Measurements from ENCODE around the gene CEP170B.

Gene CEP170B

DNA sequence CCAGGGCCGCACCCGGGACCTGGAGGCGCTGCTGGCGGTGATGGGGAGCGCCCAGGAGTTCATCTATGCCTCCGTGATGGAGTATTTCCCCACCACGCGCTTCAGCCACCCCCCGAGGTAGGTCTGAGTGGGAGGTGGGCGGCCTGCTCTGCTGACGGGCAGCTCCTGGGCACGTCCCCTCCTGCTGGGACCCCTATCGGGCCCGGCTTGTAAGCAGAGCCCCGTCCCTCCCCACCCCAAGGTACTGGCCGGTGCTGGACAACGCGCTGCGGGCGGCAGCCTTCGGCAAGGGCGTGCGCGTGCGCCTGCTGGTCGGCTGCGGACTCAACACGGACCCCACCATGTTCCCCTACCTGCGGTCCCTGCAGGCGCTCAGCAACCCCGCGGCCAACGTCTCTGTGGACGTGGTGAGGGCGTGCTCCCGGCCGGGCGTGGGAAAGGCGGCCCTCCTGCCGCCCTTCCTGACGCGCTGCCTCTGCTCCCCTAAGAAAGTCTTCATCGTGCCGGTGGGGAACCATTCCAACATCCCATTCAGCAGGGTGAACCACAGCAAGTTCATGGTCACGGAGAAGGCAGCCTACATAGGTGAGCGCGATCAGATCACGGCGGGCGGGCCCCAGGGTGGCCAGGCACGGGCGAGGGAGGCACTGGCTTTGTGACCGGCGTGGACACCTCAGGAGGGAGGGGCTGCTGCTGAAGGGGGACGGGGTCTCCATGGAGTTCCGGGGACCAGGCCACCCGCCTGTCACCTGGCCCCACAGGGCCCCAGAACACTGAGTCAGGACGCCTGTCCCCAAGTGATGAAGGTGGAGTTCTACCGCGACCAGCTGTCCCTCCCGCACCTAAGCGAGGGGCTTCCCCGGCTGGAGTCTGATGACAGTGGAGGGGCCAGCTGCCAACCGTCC is 67.0 kb downstream of the CEP170B start:
- TF ChIP-seq, protein P1, sequence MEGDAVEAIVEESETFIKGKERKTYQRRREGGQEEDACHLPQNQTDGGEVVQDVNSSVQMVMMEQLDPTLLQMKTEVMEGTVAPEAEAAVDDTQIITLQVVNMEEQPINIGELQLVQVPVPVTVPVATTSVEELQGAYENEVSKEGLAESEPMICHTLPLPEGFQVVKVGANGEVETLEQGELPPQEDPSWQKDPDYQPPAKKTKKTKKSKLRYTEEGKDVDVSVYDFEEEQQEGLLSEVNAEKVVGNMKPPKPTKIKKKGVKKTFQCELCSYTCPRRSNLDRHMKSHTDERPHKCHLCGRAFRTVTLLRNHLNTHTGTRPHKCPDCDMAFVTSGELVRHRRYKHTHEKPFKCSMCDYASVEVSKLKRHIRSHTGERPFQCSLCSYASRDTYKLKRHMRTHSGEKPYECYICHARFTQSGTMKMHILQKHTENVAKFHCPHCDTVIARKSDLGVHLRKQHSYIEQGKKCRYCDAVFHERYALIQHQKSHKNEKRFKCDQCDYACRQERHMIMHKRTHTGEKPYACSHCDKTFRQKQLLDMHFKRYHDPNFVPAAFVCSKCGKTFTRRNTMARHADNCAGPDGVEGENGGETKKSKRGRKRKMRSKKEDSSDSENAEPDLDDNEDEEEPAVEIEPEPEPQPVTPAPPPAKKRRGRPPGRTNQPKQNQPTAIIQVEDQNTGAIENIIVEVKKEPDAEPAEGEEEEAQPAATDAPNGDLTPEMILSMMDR (conservative IDR thresholded peaks at IDR 0.05): no peak
- no peak for TF ChIP-seq ZFX (IDR thresholded peaks at IDR 0.05)
- no peak overlapping the region for H3K27ac ChIP-seq

DNA sequence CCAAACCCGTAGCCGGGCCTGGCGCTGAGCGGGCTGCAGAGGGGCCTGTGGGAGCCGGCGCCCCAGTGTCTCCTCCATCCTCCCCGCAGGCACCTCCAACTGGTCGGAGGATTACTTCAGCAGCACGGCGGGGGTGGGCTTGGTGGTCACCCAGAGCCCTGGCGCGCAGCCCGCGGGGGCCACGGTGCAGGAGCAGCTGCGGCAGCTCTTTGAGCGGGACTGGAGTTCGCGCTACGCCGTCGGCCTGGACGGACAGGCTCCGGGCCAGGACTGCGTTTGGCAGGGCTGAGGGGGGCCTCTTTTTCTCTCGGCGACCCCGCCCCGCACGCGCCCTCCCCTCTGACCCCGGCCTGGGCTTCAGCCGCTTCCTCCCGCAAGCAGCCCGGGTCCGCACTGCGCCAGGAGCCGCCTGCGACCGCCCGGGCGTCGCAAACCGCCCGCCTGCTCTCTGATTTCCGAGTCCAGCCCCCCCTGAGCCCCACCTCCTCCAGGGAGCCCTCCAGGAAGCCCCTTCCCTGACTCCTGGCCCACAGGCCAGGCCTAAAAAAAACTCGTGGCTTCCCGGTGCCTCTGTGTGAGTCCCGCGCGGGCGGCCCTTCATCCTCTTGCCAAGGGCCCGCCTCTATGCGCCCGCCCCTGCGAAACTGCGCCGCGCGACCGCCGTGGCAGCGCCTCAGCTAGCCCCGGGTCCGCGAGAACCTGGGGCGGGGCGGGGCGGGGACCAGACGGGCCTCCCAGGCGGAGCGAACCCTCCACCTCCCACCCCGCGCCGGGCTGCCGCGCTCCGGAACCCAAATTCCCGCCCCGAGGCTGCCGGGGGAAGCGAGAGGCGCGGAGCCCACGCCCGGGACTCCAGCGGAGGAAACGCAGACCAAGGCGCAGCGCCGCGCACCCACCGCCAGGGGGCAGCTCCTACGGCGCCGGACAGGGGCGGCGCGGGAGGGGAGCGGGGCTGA is 67.9 kb downstream of the CEP170B start:
- TF ChIP-seq, protein P1 (conservative IDR thresholded peaks at IDR 0.05): peak; percentile 76
- TF ChIP-seq ZFX (IDR thresholded peaks at IDR 0.05): no peak
- peak overlapping the region; percentile 37 for H3K27ac ChIP-seq

DNA sequence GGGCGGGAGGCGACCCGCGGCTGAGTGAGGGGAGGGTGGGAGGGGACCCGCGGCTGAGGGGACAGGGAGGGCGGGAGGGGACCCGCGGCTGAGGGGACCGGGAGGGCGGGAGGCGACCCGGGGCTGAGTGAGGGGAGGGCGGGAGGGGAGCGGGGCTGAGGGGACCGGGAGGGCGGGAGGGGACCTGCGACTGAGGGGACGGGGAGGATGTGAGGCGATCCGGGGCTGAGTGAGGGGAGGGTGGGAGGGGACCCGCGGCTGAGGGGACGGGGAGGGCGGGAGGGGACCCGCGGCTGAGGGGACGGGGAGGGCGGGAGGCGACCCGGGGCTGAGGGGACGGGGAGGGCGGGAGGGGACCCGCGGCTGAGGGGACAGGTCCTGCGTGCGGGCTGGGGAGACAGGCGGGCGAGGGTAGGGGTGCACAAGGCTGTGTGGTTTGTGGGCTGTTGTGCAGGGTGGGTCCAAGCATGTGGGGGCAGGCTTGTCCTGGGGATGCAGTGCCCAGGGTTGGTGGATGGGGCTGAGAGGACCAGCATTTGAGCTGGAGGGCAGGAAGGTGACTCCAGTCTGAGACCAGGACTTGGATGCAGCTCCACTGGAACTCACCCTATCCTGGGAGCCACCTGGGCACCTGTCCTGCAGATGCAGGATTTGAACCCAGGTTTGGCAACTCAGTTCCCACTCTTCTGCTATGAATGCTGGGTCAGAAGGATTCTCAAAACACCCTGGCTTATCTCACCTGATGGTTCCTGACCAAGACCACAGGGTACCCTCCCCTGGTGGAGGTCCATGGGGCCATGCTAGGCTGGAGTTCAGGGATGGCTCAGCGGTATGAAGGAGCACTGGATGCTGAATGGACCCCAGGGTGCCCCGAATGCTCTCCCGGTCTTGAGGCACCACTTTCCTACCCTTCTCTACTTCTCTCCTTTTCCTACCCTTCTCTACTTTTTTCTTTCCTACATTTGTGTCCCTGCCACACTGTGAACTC is 69.0 kb downstream of the CEP170B start:
- TF ChIP-seq, protein P1 (conservative IDR thresholded peaks at IDR 0.05): no peak
- no peak for TF ChIP-seq ZFX (IDR thresholded peaks at IDR 0.05)
- H3K27ac ChIP-seq: no peak overlapping the region

DNA sequence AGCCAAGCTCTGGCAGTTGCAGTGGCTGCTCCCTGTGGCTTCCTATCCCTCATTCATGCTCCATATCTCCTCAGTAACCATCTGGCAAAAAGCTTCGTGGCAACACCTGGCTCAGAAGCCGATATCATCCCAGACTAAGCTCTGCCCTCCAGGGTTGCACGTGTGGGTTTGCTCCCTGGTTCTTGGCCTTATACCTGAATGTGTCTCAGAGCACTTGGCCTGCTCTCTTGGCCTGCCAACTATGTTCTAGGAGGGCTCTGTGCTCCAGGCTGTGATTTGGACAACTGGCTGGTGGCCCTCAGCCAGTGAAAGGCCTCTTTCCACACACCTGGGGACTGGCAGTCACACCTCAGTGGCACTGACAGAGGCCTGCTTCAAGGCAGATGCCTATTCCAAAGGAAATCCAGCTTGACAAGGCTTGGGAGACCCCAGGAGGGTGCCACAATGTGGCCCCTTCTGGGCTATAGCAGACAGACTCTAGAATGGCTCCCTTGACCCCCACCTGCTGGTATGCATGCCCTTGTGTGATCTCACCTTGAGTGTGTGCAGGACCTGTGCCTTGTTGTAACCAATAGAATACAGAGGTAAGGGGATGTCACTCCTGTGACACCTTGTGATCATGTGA is 70.1 kb downstream of the CEP170B start:
- TF ChIP-seq ZFX (IDR thresholded peaks at IDR 0.05): no peak
- TF ChIP-seq, protein P1 (conservative IDR thresholded peaks at IDR 0.05): no peak
- H3K27ac ChIP-seq: no peak overlapping the region

DNA sequence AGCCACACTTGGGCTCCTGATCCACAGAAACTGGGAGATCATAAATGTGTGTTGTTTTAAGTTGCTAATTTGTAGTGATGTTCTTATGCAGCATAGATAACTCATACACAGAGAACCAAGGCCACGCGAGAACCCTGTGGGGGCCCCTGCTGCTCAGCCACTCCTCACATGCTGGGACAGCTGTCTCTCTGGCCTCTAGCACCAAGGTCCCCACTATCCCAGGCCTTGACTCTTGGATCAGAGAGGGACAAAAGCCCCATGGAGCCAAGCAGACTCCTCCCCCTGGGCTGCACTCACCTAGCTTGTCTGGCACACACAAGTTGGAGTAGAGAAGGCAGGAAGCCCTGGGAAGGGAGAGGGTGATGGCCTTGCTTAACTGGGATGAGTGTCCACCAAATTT is 70.9 kb downstream of the CEP170B start:
- TF ChIP-seq, protein P1 (conservative IDR thresholded peaks at IDR 0.05): no peak
- no peak for TF ChIP-seq ZFX (IDR thresholded peaks at IDR 0.05)
- no peak overlapping the region for H3K27ac ChIP-seq

DNA sequence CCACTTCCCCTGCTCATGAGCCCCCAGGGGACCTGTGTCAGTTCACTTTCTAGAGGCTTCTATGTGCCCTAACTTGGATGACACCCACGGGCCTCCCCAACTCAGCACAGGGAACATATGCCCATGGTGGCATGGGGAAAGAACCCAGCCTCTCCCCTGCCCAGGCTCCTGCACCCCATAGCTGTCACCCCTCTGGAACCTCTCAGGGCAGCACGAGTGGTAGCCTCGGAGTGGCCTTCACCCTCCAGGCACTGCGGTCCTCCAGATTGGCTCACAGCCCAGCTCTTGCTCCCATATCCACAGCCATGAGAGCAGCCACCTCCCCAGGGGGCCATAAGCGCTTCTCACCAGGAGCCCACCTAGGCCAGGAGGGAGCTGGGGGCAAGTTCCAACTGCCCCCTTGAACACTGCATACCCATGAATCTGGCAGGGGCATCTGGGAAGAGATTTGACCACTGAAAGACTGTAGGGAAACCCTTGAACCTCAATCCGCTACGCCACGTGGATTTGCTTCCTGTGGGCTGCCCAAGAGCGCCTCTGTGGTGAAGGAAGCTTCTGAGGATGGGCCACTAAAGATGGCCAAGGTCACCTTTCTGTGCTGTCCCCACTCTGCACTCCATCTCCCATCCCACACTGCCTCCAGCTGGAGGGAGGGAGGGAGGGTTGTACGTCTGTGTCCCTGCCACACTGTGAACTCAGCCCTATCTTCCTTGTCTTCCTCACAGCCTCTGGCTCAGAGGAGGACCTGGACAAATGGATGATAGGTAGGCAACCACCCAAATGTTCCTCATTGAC is 71.5 kb downstream of the CEP170B start:
- no peak for TF ChIP-seq ZFX (IDR thresholded peaks at IDR 0.05)
- TF ChIP-seq, protein P1 (conservative IDR thresholded peaks at IDR 0.05): no peak
- H3K27ac ChIP-seq: no peak overlapping the region
